CD14-positive monocyte (primary cell): Measurements from ENCODE around the gene APOL2. TPM values are rescaled to one million over a fixed set of nuclear protein-coding genes. Genes with fewer than 3 reads are reported as not detected.

Experiments
- DNase-seq, 3 donors: peaks; one replicate each; pipeline ENCODE4 v3.0.0-alpha.2; 2011 to 2022
- H2AFZ ChIP-seq: 2 replicates; pipeline ENCODE4 v1.6.0; 2012; ENCODE audit warnings: mild to moderate bottlenecking, low read depth, low read length, inconsistent platforms; ENCODE audit not compliant: insufficient read depth, poor library complexity, severe bottlenecking
- H3K27ac ChIP-seq, 2 donors: 1 replicate in 1 of 2; 2 replicates in 1 of 2; pipeline ENCODE4 v1.5.1; 2012 to 2013; ENCODE audit warnings: low read length in 2 of 2, control low read depth in 1 of 2, inconsistent platforms in 1 of 2, low read depth in 1 of 2, mild to moderate bottlenecking in 1 of 2
- H3K27me3 ChIP-seq, 2 donors: one replicate each; pipeline versions ENCODE4 v1.6.0 to v1.6.1; 2011 to 2013; ENCODE audit warnings: low read length in 2 of 2; ENCODE audit not compliant: control insufficient read depth in 2 of 2, insufficient read depth in 2 of 2
- H3K36me3 ChIP-seq, 2 donors: replicated peaks in 1 of 2; 1 replicate in 1 of 2; 2 replicates in 1 of 2; pipeline versions ENCODE4 v1.5.1 to v1.6.1; 2012 to 2013; ENCODE audit warnings: low read length in 2 of 2, control low read depth in 1 of 2, inconsistent platforms in 1 of 2, mild to moderate bottlenecking in 1 of 2; ENCODE audit not compliant: insufficient read depth in 2 of 2, control insufficient read depth in 1 of 2
- H3K4me1 ChIP-seq, 2 donors: 1 replicate in 1 of 2; 2 replicates in 1 of 2; pipeline versions ENCODE4 v1.5.1 to v1.6.1; 2012 to 2013; ENCODE audit warnings: low read length in 2 of 2, control low read depth in 1 of 2, inconsistent platforms in 1 of 2, mild to moderate bottlenecking in 1 of 2, moderate library complexity in 1 of 2; ENCODE audit not compliant: insufficient read depth in 2 of 2, control insufficient read depth in 1 of 2
- H3K4me2 ChIP-seq: replicated peaks from 2 replicates; pipeline ENCODE3; 2012; ENCODE audit warnings: low read length, moderate library complexity, mild to moderate bottlenecking; ENCODE audit not compliant: poor library complexity, severe bottlenecking; ENCODE audit errors: extremely low read depth
- H3K4me3 ChIP-seq, 3 experiments: fragments of 200-600 bp in 1 of 3; sonication (generic) in 1 of 3; replicated peaks in 1 of 3; 1 replicate in 2 of 3; 2 replicates in 1 of 3; pipeline ENCODE4 v1.5.1; 2011 to 2013; ENCODE audit warnings: low read length in 3 of 3, mild to moderate bottlenecking in 3 of 3, control low read depth in 2 of 3, low read depth in 2 of 3, inconsistent platforms in 1 of 3, moderate library complexity in 1 of 3
- H3K79me2 ChIP-seq: 2 replicates; pipeline ENCODE4 v1.6.0; 2012; ENCODE audit warnings: mild to moderate bottlenecking, control low read depth, inconsistent platforms, low read length, moderate library complexity; ENCODE audit not compliant: insufficient read depth
- H3K9ac ChIP-seq: 2 replicates; pipeline ENCODE4 v1.6.0; 2017; ENCODE audit warnings: low read length, mild to moderate bottlenecking; ENCODE audit not compliant: insufficient read depth, poor library complexity, severe bottlenecking
- H3K9me3 ChIP-seq, 2 donors: replicated peaks in 1 of 2; 1 replicate in 1 of 2; 2 replicates in 1 of 2; pipeline versions ENCODE4 v1.5.1 to v1.6.1; 2012 to 2013; ENCODE audit warnings: low read length in 2 of 2, control low read depth in 1 of 2; ENCODE audit not compliant: control insufficient read depth in 1 of 2, insufficient read depth in 1 of 2
- H4K20me1 ChIP-seq: 2 replicates; pipeline ENCODE4 v1.6.0; 2012; ENCODE audit warnings: mild to moderate bottlenecking, low read length, control low read depth, moderate library complexity; ENCODE audit not compliant: insufficient read depth
- H3K27ac Mint-ChIP-seq, 7 donors: one replicate each; pipeline ENCODE4 v1.8.0; 2020; ENCODE audit warnings: mild to moderate bottlenecking in 7 of 7, mixed read lengths in 7 of 7, moderate library complexity in 6 of 7, inconsistent platforms in 2 of 7
- H3K27me3 Mint-ChIP-seq, 3 donors: one replicate each; pipeline ENCODE4 v1.8.0; 2021 to 2022; ENCODE audit warnings: low read depth in 3 of 3, mild to moderate bottlenecking in 3 of 3, mixed read lengths in 3 of 3, moderate library complexity in 3 of 3, inconsistent platforms in 1 of 3
- H3K36me3 Mint-ChIP-seq, 2 donors: one replicate each; pipeline ENCODE4 v1.8.0; 2020; ENCODE audit warnings: mixed read lengths in 2 of 2, inconsistent platforms in 1 of 2, mild to moderate bottlenecking in 1 of 2
- H3K4me1 Mint-ChIP-seq: one replicate; pipeline ENCODE4 v1.8.0; 2020; ENCODE audit warnings: mild to moderate bottlenecking, mixed read lengths
- H3K4me3 Mint-ChIP-seq, 2 donors: one replicate each; pipeline ENCODE4 v1.8.0; 2020; ENCODE audit warnings: mild to moderate bottlenecking in 2 of 2, mixed read lengths in 2 of 2, moderate library complexity in 1 of 2
- H3K9me3 Mint-ChIP-seq, 7 donors: one replicate each; pipeline ENCODE4 v1.8.0; 2020 to 2022; ENCODE audit warnings: mixed read lengths in 7 of 7, mild to moderate bottlenecking in 6 of 7, moderate library complexity in 6 of 7, inconsistent platforms in 2 of 7
- CTCF ChIP-seq: fragments of 200-600 bp; IDR thresholded peaks from one replicate; pipeline ENCODE4 v1.8.0; 2022; ENCODE audit warnings: antibody characterized with exemption, mild to moderate bottlenecking
- WGBS: methylation state at CpG from one replicate; pipeline ENCODE4 v1.1.5; 2013; ENCODE audit warnings: missing lambda C conversion rate; ENCODE audit not compliant: insufficient coverage; 5-methylcytosine and 5-hydroxymethylcytosine counted together
- intact Hi-C, 2 donors: fragments of 100-400 bp; cut with micrococcal nuclease; formaldehyde crosslinking; loops; one replicate each; pipeline versions ENCODE4 v1.15.0 to v1.15.1; 2023
- polyA plus RNA-seq, 3 donors: library from polyadenylated mRNA; depleted of rRNA in 1 of 3; unstranded in 2 of 3; stranded (reverse) in 1 of 3; fragments of 300-500 nt in 2 of 3; fragments of >200 nt in 1 of 3; fragmentation: Illumina TruSeq in 2 of 3; gene quantifications; 1 replicate in 2 of 3; 2 replicates in 1 of 3; pipeline ENCODE4 v1.2.3, GENCODE V29; 2012 to 2021

The APOL2 gene
- polyA plus RNA-seq, 3 donors: 12.6 to 47.0 (median 13.2) TPM

GRCh38 chr22:36226189-36226588 is 13.1 kb downstream of the APOL2 start:
- peaks cover 57 to 64% of the 10 kb centered on the region in 2 donors for H3K36me3 Mint-ChIP-seq

GRCh38 chr22:36225333-36225922 is 13.9 kb downstream of the APOL2 start:
- H3K4me2 ChIP-seq: no peak overlapping the region
- Mint-ChIP-seq H3K27me3 (peaks cover 3 to 4% (median 3%) of the 10 kb centered on the region in 3 donors), H3K27ac (peak overlapping the region in 2 of 7 donors; percentile 26 to 54), H3K9me3 (no peaks in the 10 kb centered on the region), H3K4me3 (no peak overlapping the region), H3K4me1 (peaks cover 6% of the 10 kb centered on the region), H3K36me3 (peaks cover 50 to 56% of the 10 kb centered on the region in 2 donors)
- H3K36me3 ChIP-seq: peaks cover 25 to 45% of the 10 kb centered on the region in 2 donors
- intact Hi-C loops: no loop called here
- no peak for TF ChIP-seq CTCF
- no peaks in the 10 kb centered on the region for H3K4me1 ChIP-seq
- H3K9me3 ChIP-seq: no peaks in the 10 kb centered on the region
- peaks cover 4% of the 10 kb centered on the region for H4K20me1 ChIP-seq
- no peaks in the 10 kb centered on the region for H3K27me3 ChIP-seq
- H2AFZ ChIP-seq: no peak overlapping the region
- H3K27ac ChIP-seq: no peak overlapping the region
- H3K4me3 ChIP-seq: no peak overlapping the region
- no peak for DNase-seq
- no peaks in the 10 kb centered on the region for H3K79me2 ChIP-seq
- 85% methylated on average over 7 of the region's 9 CpGs for WGBS
- no peak overlapping the region for H3K9ac ChIP-seq

More at GRCh38 chr22:36226189-36226588, 13.1 kb downstream of the APOL2 start:
- H2AFZ ChIP-seq: no peak overlapping the region
- H3K79me2 ChIP-seq: no peaks in the 10 kb centered on the region
- H3K4me2 ChIP-seq: no peak overlapping the region
- Mint-ChIP-seq H3K27ac (peak overlapping the region in 1 of 7 donors; percentile 26), H3K27me3 (peaks cover 0 to 3% (median 2%) of the 10 kb centered on the region in 3 donors), H3K4me3 (no peak overlapping the region), H3K9me3 (no peaks in the 10 kb centered on the region), H3K4me1 (peaks cover 4% of the 10 kb centered on the region)
- intact Hi-C loops: no loop called here
- H3K9me3 ChIP-seq: no peaks in the 10 kb centered on the region
- 100% methylated on average over 3 of the region's 5 CpGs for WGBS
- H3K27ac ChIP-seq: no peak overlapping the region
- peaks cover 32 to 52% of the 10 kb centered on the region in 2 donors for H3K36me3 ChIP-seq
- no peak overlapping the region for H3K4me3 ChIP-seq
- no peaks in the 10 kb centered on the region for H3K27me3 ChIP-seq
- no peak overlapping the region for H3K9ac ChIP-seq
- no peak for TF ChIP-seq CTCF
- no peaks in the 10 kb centered on the region for H3K4me1 ChIP-seq
- no peak for DNase-seq
- peaks cover 4% of the 10 kb centered on the region for H4K20me1 ChIP-seq
